Mesenchymal stem cell (in vitro differentiated cells and primary cell): Measurements from ENCODE around the gene HLA-DRA.

Experiments
- DNase-seq: peaks from one replicate; pipeline ENCODE4 v3.0.0-alpha.2; 2013
- H2AFZ ChIP-seq: one replicate; pipeline ENCODE4 v1.6.1; 2013; ENCODE audit warnings: low read depth, mild to moderate bottlenecking, control low read depth, inconsistent platforms, low read length, moderate library complexity
- H2AK5ac ChIP-seq: 2 replicates; pipeline ENCODE4 v1.6.1; 2013; ENCODE audit warnings: low read length, moderate library complexity, mild to moderate bottlenecking, inconsistent platforms; ENCODE audit not compliant: severe bottlenecking
- H2BK120ac ChIP-seq: one replicate; pipeline ENCODE4 v1.6.1; 2013; ENCODE audit warnings: low read depth, mild to moderate bottlenecking, inconsistent platforms, low read length, moderate library complexity
- H2BK12ac ChIP-seq, 2 experiments: one replicate each; pipeline ENCODE4 v1.6.1; 2013; ENCODE audit warnings: inconsistent platforms in 2 of 2, low read length in 2 of 2, mild to moderate bottlenecking in 2 of 2, moderate library complexity in 2 of 2, control low read depth in 1 of 2
- H2BK15ac ChIP-seq: one replicate; pipeline ENCODE4 v1.6.1; 2013; ENCODE audit warnings: mild to moderate bottlenecking, low read depth, inconsistent platforms; ENCODE audit not compliant: poor library complexity, severe bottlenecking
- H2BK5ac ChIP-seq: 2 replicates; pipeline ENCODE4 v1.6.1; 2013; ENCODE audit warnings: low read depth, mild to moderate bottlenecking, low read length, control low read depth, inconsistent platforms; ENCODE audit not compliant: poor library complexity, severe bottlenecking
- H3K14ac ChIP-seq, 2 experiments: one replicate each; pipeline ENCODE4 v1.6.1; 2013; ENCODE audit warnings: inconsistent platforms in 2 of 2, low read length in 2 of 2, control low read depth in 1 of 2, mild to moderate bottlenecking in 1 of 2, moderate library complexity in 1 of 2
- H3K18ac ChIP-seq, 2 experiments: one replicate each; pipeline ENCODE4 v1.6.1; 2013; ENCODE audit warnings: inconsistent platforms in 2 of 2, low read length in 2 of 2, control low read depth in 1 of 2, low read depth in 1 of 2, mild to moderate bottlenecking in 1 of 2
- H3K23ac ChIP-seq, 2 experiments: one replicate each; pipeline ENCODE4 v1.6.1; 2013; ENCODE audit warnings: inconsistent platforms in 2 of 2, low read length in 2 of 2, mild to moderate bottlenecking in 2 of 2, moderate library complexity in 2 of 2, control low read depth in 1 of 2
- H3K27ac ChIP-seq: 2 replicates; pipeline ENCODE4 v1.5.1; 2013; ENCODE audit warnings: mild to moderate bottlenecking, moderate library complexity, low read length, control low read depth, inconsistent platforms; ENCODE audit not compliant: poor library complexity, severe bottlenecking
- H3K27me3 ChIP-seq, 2 experiments: 2 replicates each; pipeline versions ENCODE4 v1.6.1 to v1.7.0; 2013; ENCODE audit warnings: low read length in 2 of 2, mild to moderate bottlenecking in 2 of 2, moderate library complexity in 2 of 2, control low read depth in 1 of 2, inconsistent platforms in 1 of 2; ENCODE audit not compliant: control insufficient read depth in 1 of 2, insufficient read depth in 1 of 2
- H3K36me3 ChIP-seq, 2 experiments: 2 replicates each; pipeline versions ENCODE4 v1.6.1 to v1.7.0; 2013; ENCODE audit warnings: low read length in 2 of 2, control low read depth in 1 of 2, inconsistent platforms in 1 of 2, low read depth in 1 of 2, mild to moderate bottlenecking in 1 of 2; ENCODE audit not compliant: insufficient read depth in 2 of 2, control insufficient read depth in 1 of 2
- H3K4ac ChIP-seq, 2 experiments: one replicate each; pipeline ENCODE4 v1.6.1; 2013; ENCODE audit warnings: inconsistent platforms in 2 of 2, low read length in 2 of 2, mild to moderate bottlenecking in 2 of 2, moderate library complexity in 2 of 2, control low read depth in 1 of 2, low read depth in 1 of 2
- H3K4me1 ChIP-seq: 2 replicates; pipeline ENCODE4 v1.6.1; 2013; ENCODE audit warnings: low read depth, low read length, control low read depth; ENCODE audit not compliant: control insufficient read depth, insufficient read depth
- H3K4me2 ChIP-seq: 2 replicates; pipeline ENCODE4 v1.6.1; 2013; ENCODE audit warnings: low read length, mild to moderate bottlenecking, inconsistent platforms; ENCODE audit not compliant: poor library complexity, severe bottlenecking
- H3K4me3 ChIP-seq, 2 experiments: 2 replicates each; pipeline versions ENCODE4 v1.5.1 to v1.7.0; 2013; ENCODE audit warnings: low read length in 2 of 2, mild to moderate bottlenecking in 2 of 2, control low read depth in 1 of 2, low read depth in 1 of 2; ENCODE audit not compliant: insufficient read depth in 1 of 2
- H3K79me1 ChIP-seq: replicated peaks from 2 replicates; pipeline ENCODE4 v1.6.1; 2013; ENCODE audit warnings: mild to moderate bottlenecking, control low read depth, low read length, inconsistent platforms; ENCODE audit not compliant: poor library complexity, severe bottlenecking
- H3K9ac ChIP-seq: 2 replicates; pipeline ENCODE4 v1.7.0; 2013; ENCODE audit warnings: mild to moderate bottlenecking, low read length, moderate library complexity
- H3K9me3 ChIP-seq: 2 replicates; pipeline ENCODE4 v1.7.0; 2013; ENCODE audit warnings: mild to moderate bottlenecking, low read length; ENCODE audit not compliant: control insufficient read depth
- H4K8ac ChIP-seq: one replicate; pipeline ENCODE4 v1.6.1; 2013; ENCODE audit warnings: inconsistent platforms, mild to moderate bottlenecking, low read length, moderate library complexity
- H4K91ac ChIP-seq: one replicate; pipeline ENCODE4 v1.6.1; 2013; ENCODE audit warnings: mild to moderate bottlenecking, low read length, inconsistent platforms
- WGBS: methylation state at CpG from one replicate; pipeline ENCODE4 v1.1.7; 2013; ENCODE audit warnings: mixed read lengths; 5-methylcytosine and 5-hydroxymethylcytosine counted together

The HLA-DRA gene

DNA sequence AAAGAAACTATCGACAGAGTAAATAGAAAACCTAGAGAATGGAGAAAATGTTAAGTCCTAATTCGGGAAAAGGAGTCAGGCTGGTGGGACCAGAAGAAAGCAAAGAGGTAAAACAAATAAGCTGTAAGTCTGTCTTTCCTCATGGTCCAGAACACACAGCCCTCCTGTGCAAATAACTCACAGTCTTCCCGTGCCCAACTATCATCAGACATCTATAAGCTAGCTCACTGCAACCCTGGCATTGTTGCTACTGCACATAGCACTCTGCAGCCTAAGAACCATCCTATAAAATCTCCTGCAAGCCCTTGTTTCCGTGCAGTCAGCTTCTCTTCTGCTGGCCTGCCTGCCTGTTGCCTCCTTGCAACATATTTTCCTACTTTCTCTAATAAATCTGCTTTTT lies 17.4 kb downstream of the HLA-DRA start:
- no peak overlapping the region for H3K4ac ChIP-seq
- no peak overlapping the region for H3K14ac ChIP-seq
- H3K4me1 ChIP-seq, result no peaks in the 10 kb centered on the region
- H3K9me3 ChIP-seq, result peaks cover 9% of the 10 kb centered on the region
- H2AK5ac ChIP-seq, result no peak overlapping the region
- H3K18ac ChIP-seq, result no peak overlapping the region
- H3K79me1 ChIP-seq, result no peaks in the 10 kb centered on the region
- no peak overlapping the region for H3K9ac ChIP-seq
- no peak overlapping the region for H3K4me3 ChIP-seq
- H3K27me3 ChIP-seq, result peaks cover 0 to 21% of the 10 kb centered on the region in 2 experiments
- H3K27ac ChIP-seq, result no peak overlapping the region
- no peak overlapping the region for H2BK120ac ChIP-seq
- H4K8ac ChIP-seq, result no peak overlapping the region
- WGBS, result 37% methylated on average over 4 of the region's 4 CpGs
- H3K4me2 ChIP-seq, result no peak overlapping the region
- H2BK15ac ChIP-seq, result no peak overlapping the region
- H3K23ac ChIP-seq, result no peak overlapping the region
- no peak overlapping the region for H2BK12ac ChIP-seq
- no peak overlapping the region for H4K91ac ChIP-seq
- H2BK5ac ChIP-seq, result no peak overlapping the region
- DNase-seq, result no peak
- H2AFZ ChIP-seq, result no peak overlapping the region
- no peaks in the 10 kb centered on the region for H3K36me3 ChIP-seq

DNA sequence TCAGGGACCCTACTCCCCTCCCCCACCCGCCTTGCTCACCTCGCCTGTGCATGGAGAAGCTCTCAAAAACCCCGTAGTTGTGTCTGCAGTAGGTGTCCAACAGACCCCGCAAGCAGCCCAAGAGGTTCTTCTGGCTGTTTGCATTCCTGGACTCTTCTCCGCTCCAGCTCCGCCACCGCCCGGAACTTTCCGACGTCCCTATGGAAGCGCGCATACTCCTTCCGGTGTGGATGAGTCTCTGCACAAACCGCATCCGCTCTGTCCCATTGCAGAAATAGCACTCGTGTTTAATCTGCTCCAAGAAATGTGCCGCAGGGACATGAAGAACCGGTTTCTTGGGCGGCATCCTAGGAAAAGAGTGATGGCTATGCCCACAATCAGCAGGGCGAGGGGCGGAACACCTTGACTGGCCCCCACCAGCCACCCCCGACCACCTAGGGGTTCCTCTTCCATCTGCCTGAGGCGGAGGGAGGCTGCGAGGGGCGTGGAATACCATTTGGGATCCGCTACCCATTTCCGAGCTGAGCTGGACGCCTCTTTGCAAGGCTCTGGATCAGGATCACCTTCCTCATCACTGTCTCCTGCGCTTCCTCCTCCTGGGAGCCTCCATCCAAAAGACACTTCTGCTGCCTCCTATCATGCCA lies 20.2 kb downstream of the HLA-DRA start:
- H3K27me3 ChIP-seq, result peaks cover 0 to 31% of the 10 kb centered on the region in 2 experiments
- no peak overlapping the region for H3K4me2 ChIP-seq
- no peak overlapping the region for H4K91ac ChIP-seq
- no peak for DNase-seq
- H3K79me1 ChIP-seq, result no peaks in the 10 kb centered on the region
- H2BK120ac ChIP-seq, result no peak overlapping the region
- WGBS, result 84% methylated on average over 29 of the region's 29 CpGs
- peaks cover 4% of the 10 kb centered on the region for H3K9me3 ChIP-seq
- no peak overlapping the region for H4K8ac ChIP-seq
- no peak overlapping the region for H2AK5ac ChIP-seq
- no peak overlapping the region for H3K23ac ChIP-seq
- H3K4me1 ChIP-seq, result no peaks in the 10 kb centered on the region
- H3K9ac ChIP-seq, result peak overlapping the region; percentile 38
- H2BK5ac ChIP-seq, result no peak overlapping the region
- no peak overlapping the region for H3K4ac ChIP-seq
- H3K18ac ChIP-seq, result no peak overlapping the region
- no peak overlapping the region for H3K14ac ChIP-seq
- no peak overlapping the region for H2BK15ac ChIP-seq
- peak overlapping the region in 1 of 2 experiments; percentile 79 for H3K4me3 ChIP-seq
- no peak overlapping the region for H3K27ac ChIP-seq
- no peaks in the 10 kb centered on the region for H3K36me3 ChIP-seq
- H2AFZ ChIP-seq, result no peak overlapping the region
- no peak overlapping the region for H2BK12ac ChIP-seq

DNA sequence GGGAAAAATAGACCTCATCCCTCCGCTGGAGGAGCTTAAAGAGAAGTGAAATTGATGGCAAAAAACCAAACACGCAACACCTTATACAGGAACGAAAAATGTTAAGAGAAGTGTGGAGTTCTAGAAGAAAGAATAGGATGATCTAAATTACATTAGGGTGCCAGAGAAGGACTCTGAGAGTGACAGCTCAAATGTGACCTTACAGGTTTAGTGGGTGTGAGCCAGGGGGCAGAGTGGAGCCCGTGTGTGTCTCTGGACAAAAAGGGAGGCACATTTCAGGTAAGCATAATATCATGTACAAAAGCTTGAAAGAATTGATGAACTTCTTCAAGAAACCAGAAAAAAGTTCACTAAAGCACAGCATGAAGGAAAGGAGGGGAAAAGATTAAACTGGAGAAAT lies 20.8 kb downstream of the HLA-DRA start:
- no peak overlapping the region for H4K91ac ChIP-seq
- no peak overlapping the region for H3K4me2 ChIP-seq
- H3K9ac ChIP-seq, result no peak overlapping the region
- no peak overlapping the region for H3K14ac ChIP-seq
- H3K27ac ChIP-seq, result no peak overlapping the region
- no peaks in the 10 kb centered on the region for H3K36me3 ChIP-seq
- H4K8ac ChIP-seq, result no peak overlapping the region
- H3K79me1 ChIP-seq, result no peaks in the 10 kb centered on the region
- WGBS, result 71% methylated on average over 4 of the region's 4 CpGs
- no peak overlapping the region for H2BK5ac ChIP-seq
- H2BK120ac ChIP-seq, result no peak overlapping the region
- no peak overlapping the region for H2BK15ac ChIP-seq
- peak overlapping the region in 1 of 2 experiments; percentile 79 for H3K4me3 ChIP-seq
- peaks cover 4% of the 10 kb centered on the region for H3K9me3 ChIP-seq
- H3K27me3 ChIP-seq, result peaks cover 0 to 31% of the 10 kb centered on the region in 2 experiments
- H2AK5ac ChIP-seq, result no peak overlapping the region
- H3K4ac ChIP-seq, result no peak overlapping the region
- no peak overlapping the region for H2BK12ac ChIP-seq
- H2AFZ ChIP-seq, result no peak overlapping the region
- no peaks in the 10 kb centered on the region for H3K4me1 ChIP-seq
- no peak overlapping the region for H3K18ac ChIP-seq
- no peak overlapping the region for H3K23ac ChIP-seq
- no peak for DNase-seq

DNA sequence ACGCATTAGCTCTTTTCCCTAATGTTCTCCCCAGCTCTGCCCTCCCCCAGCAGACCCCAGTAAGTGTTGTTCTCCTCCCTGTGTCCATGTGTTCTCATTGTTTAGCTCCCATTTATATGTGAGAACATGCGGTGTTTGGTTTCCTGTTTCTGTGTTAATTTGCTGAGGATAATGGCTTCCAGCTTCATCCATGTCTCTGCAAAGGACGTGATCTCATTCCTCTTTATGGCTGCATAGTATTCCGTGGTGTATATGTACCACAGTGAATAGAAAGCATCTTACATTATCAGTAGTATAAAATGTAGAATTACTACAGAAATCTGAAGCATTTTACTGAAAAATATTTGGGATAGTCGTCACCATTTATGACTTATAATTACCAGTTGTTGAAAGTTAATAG lies 21.8 kb downstream of the HLA-DRA start:
- H4K8ac ChIP-seq, result no peak overlapping the region
- H3K18ac ChIP-seq, result no peak overlapping the region
- H2BK120ac ChIP-seq, result no peak overlapping the region
- H3K27ac ChIP-seq, result no peak overlapping the region
- no peak overlapping the region for H3K9ac ChIP-seq
- H3K9me3 ChIP-seq, result peaks cover 4% of the 10 kb centered on the region
- H3K79me1 ChIP-seq, result no peaks in the 10 kb centered on the region
- no peak overlapping the region for H2BK5ac ChIP-seq
- no peaks in the 10 kb centered on the region for H3K4me1 ChIP-seq
- no peak overlapping the region for H2AK5ac ChIP-seq
- 40% methylated on average over 1 of the region's 5 CpGs for WGBS
- H3K36me3 ChIP-seq, result no peaks in the 10 kb centered on the region
- no peak overlapping the region for H3K4me2 ChIP-seq
- H2BK12ac ChIP-seq, result no peak overlapping the region
- no peak overlapping the region for H3K4ac ChIP-seq
- H4K91ac ChIP-seq, result no peak overlapping the region
- H2BK15ac ChIP-seq, result no peak overlapping the region
- no peak for DNase-seq
- H3K23ac ChIP-seq, result no peak overlapping the region
- H3K14ac ChIP-seq, result no peak overlapping the region
- H2AFZ ChIP-seq, result no peak overlapping the region
- no peak overlapping the region for H3K4me3 ChIP-seq
- H3K27me3 ChIP-seq, result peaks cover 0 to 31% of the 10 kb centered on the region in 2 experiments
